OCI-LY3 (cell line): Measurements from ENCODE around the gene LUZP2.

Experiments
- EZH2phosphoT487 ChIP-seq: fragments of 200-600 bp; shearing (Covaris generic); IDR thresholded peaks from 2 replicates; pipeline ENCODE4 v1.6.1; 2018; ENCODE audit warnings: antibody characterized with exemption, mixed run types, low read depth
- TF ChIP-seq, protein P1 (sequence below): fragments of 200-600, 300-600 bp; sonication (generic); IDR thresholded peaks from 2 replicates; pipeline ENCODE4 v1.5.1; 2014; ENCODE audit warnings: antibody characterized with exemption, low read length, low read depth

DNA sequence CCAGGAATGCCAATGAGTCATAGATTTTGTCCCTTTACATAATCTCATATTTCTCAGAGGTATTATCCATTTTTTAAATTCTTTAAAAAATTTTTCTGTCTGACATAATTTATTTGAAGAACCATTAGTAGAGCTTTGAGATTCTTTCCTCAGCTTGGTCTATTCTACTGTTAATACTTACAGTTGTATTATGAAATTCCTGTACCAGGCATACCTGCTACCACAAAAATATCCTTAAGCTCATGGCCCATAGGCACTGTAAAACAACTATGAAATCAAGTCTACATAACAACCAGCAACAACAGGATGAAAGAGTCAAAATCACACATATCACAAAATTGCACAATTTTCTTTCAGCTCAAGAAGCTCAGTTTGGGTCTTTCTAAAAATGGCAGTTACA lies 541.3 kb downstream of the LUZP2 start:
- TF ChIP-seq, protein P1, sequence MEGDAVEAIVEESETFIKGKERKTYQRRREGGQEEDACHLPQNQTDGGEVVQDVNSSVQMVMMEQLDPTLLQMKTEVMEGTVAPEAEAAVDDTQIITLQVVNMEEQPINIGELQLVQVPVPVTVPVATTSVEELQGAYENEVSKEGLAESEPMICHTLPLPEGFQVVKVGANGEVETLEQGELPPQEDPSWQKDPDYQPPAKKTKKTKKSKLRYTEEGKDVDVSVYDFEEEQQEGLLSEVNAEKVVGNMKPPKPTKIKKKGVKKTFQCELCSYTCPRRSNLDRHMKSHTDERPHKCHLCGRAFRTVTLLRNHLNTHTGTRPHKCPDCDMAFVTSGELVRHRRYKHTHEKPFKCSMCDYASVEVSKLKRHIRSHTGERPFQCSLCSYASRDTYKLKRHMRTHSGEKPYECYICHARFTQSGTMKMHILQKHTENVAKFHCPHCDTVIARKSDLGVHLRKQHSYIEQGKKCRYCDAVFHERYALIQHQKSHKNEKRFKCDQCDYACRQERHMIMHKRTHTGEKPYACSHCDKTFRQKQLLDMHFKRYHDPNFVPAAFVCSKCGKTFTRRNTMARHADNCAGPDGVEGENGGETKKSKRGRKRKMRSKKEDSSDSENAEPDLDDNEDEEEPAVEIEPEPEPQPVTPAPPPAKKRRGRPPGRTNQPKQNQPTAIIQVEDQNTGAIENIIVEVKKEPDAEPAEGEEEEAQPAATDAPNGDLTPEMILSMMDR: no peak
- no peak for TF ChIP-seq EZH2phosphoT487
